ENCODE results near the gene CLDN25.
"Not testable (repeated sequence)": the region's sequence is repeated elsewhere in the genome, so short reads cannot be mapped to it uniquely, and the experiment has no call there.

Gene CLDN25

GRCh38 chr11:113779496-113779895, at the start of gene CLDN25:
Gene CLDN25, plus strand, starts transcription at chr11:113779796. Its CDS starts 0 bp downstream, at chr11:113779796.
- DNase-seq: no peak

- DNase-seq: peak; percentile 1
Observed at GRCh38 chr11:113730887-113731726, 48.5 kb upstream of the CLDN25 start.

GRCh38 chr11:113732092-113732491, 47.5 kb upstream of the CLDN25 start:
- no peak for DNase-seq

- no peak for DNase-seq
Observed at GRCh38 chr11:113736323-113736722, 43.3 kb upstream of the CLDN25 start.

GRCh38 chr11:113752932-113753331, 26.7 kb upstream of the CLDN25 start:
- no peak for DNase-seq

- no peak for DNase-seq
Observed at GRCh38 chr11:113760241-113760640, 19.4 kb upstream of the CLDN25 start.

GRCh38 chr11:113763040-113763439, 16.6 kb upstream of the CLDN25 start:
- not testable (repeated sequence) for DNase-seq

GRCh38 chr11:113764527-113765219, 14.9 kb upstream of the CLDN25 start:
- DNase-seq: no peak

GRCh38 chr11:113771964-113772363, 7.6 kb upstream of the CLDN25 start:
- DNase-seq: no peak

- no peak for DNase-seq
Observed at GRCh38 chr11:113773092-113773415, 6.5 kb upstream of the CLDN25 start.

- peak; percentile 87 for DNase-seq
Observed at GRCh38 chr11:113773416-113774173, 6.0 kb upstream of the CLDN25 start, which contains the start of gene ZW10. Gene ZW10, minus strand, starts transcription at chr11:113773692. Its CDS starts 26 bp downstream, at chr11:113773666.

- no peak for DNase-seq
Observed at GRCh38 chr11:113774174-113774503, 5.5 kb upstream of the CLDN25 start.

GRCh38 chr11:113778111-113778910, 1.3 kb upstream of the CLDN25 start:
- DNase-seq: no peak

GRCh38 chr11:113781682-113782081, 2.1 kb downstream of the CLDN25 start:
- DNase-seq: no peak

- no peak for DNase-seq
Observed at GRCh38 chr11:113782134-113782533, 2.5 kb downstream of the CLDN25 start.

- DNase-seq: not testable (repeated sequence)
Observed at GRCh38 chr11:113789016-113789415, 9.4 kb downstream of the CLDN25 start.

- DNase-seq: no peak
Observed at GRCh38 chr11:113789675-113790320, 10.2 kb downstream of the CLDN25 start.

- no peak for DNase-seq
Observed at GRCh38 chr11:113796663-113797259, 17.2 kb downstream of the CLDN25 start.

GRCh38 chr11:113802621-113803020, 23.0 kb downstream of the CLDN25 start:
- no peak for DNase-seq

GRCh38 chr11:113805640-113806039, 26.0 kb downstream of the CLDN25 start:
- DNase-seq: no peak

- DNase-seq: no peak
Observed at GRCh38 chr11:113806406-113806805, 26.8 kb downstream of the CLDN25 start.

- DNase-seq: no peak
Observed at GRCh38 chr11:113808931-113809330, 29.3 kb downstream of the CLDN25 start.
